HEK293 (cell line): ENCODE measurements around the gene RBM20.

Experiments
- EGR2 ChIP-seq: fragments of 450-650 bp; formaldehyde crosslinking; IDR thresholded peaks from 2 replicates; pipeline ENCODE4 v1.5.1; 2016; ENCODE audit warnings: low read depth, missing biosample characterization, missing genetic modification characterization
- FEZF1 ChIP-seq: fragments of 450-650 bp; formaldehyde crosslinking; IDR thresholded peaks from 2 replicates; pipeline ENCODE4 v1.5.1; 2016; ENCODE audit warnings: missing biosample characterization, missing genetic modification characterization
- GLI2 ChIP-seq: fragments of 450-650 bp; formaldehyde crosslinking; IDR thresholded peaks from 2 replicates; pipeline ENCODE4; 2017; ENCODE audit warnings: missing biosample characterization, missing genetic modification characterization, low read depth, borderline replicate concordance
- KLF1 ChIP-seq: fragments of 450-650 bp; formaldehyde crosslinking; IDR thresholded peaks from 2 replicates; pipeline ENCODE4 v1.5.1; 2016; ENCODE audit warnings: missing biosample characterization, missing genetic modification characterization
- KLF10 ChIP-seq: fragments of 450-650 bp; IDR thresholded peaks from 2 replicates; pipeline ENCODE4 v1.5.1; 2018; ENCODE audit warnings: missing biosample characterization, mild to moderate bottlenecking, missing genetic modification characterization
- PATZ1 ChIP-seq: fragments of 450-650 bp; formaldehyde crosslinking; IDR thresholded peaks from 2 replicates; pipeline ENCODE4 v1.5.1; 2016; ENCODE audit warnings: missing biosample characterization, missing genetic modification characterization
- ZBTB20 ChIP-seq: fragments of 450-650 bp; formaldehyde crosslinking; IDR thresholded peaks from 2 replicates; pipeline ENCODE4 v1.5.1; 2016; ENCODE audit warnings: missing biosample characterization, missing genetic modification characterization
- ZFP41 ChIP-seq: fragments of 450-650 bp; formaldehyde crosslinking; IDR thresholded peaks from 2 replicates; pipeline ENCODE4 v1.5.1; 2016; ENCODE audit warnings: missing biosample characterization, missing genetic modification characterization, borderline replicate concordance
- ZNF169 ChIP-seq: fragments of 450-650 bp; formaldehyde crosslinking; IDR thresholded peaks from 2 replicates; pipeline ENCODE4 v1.5.1; 2016; ENCODE audit warnings: missing biosample characterization, missing genetic modification characterization
- ZNF248 ChIP-seq: fragments of 450-650 bp; formaldehyde crosslinking; IDR thresholded peaks from 2 replicates; pipeline ENCODE4 v1.5.1; 2017; ENCODE audit warnings: missing biosample characterization, missing genetic modification characterization
- ZNF549 ChIP-seq: fragments of 450-650 bp; IDR thresholded peaks from 2 replicates; pipeline ENCODE4 v1.5.1; 2018; ENCODE audit warnings: missing biosample characterization, missing genetic modification characterization, mild to moderate bottlenecking, inconsistent platforms, moderate library complexity
- ZNF561 ChIP-seq: fragments of 450-650 bp; IDR thresholded peaks from 2 replicates; pipeline ENCODE4 v1.5.1; 2018; ENCODE audit warnings: missing biosample characterization, missing genetic modification characterization, borderline replicate concordance
- ZNF600 ChIP-seq: fragments of 450-650 bp; formaldehyde crosslinking; IDR thresholded peaks from 2 replicates; pipeline ENCODE4 v1.5.1; 2016; ENCODE audit warnings: missing biosample characterization, missing genetic modification characterization
- ZNF623 ChIP-seq: fragments of 450-650 bp; formaldehyde crosslinking; IDR thresholded peaks from 2 replicates; pipeline ENCODE4 v1.5.1; 2016; ENCODE audit warnings: missing biosample characterization, missing genetic modification characterization
- ZNF624 ChIP-seq: fragments of 450-650 bp; formaldehyde crosslinking; IDR thresholded peaks from 2 replicates; pipeline ENCODE4 v1.5.1; 2017; ENCODE audit warnings: missing biosample characterization, missing genetic modification characterization
- ZNF660 ChIP-seq: fragments of 450-650 bp; IDR thresholded peaks from 2 replicates; pipeline ENCODE4 v1.5.1; 2018; ENCODE audit warnings: missing biosample characterization, mild to moderate bottlenecking, missing genetic modification characterization
- ZNF670 ChIP-seq: fragments of 450-650 bp; formaldehyde crosslinking; IDR thresholded peaks from 2 replicates; pipeline ENCODE4 v1.5.1; 2016; ENCODE audit warnings: missing biosample characterization, missing genetic modification characterization, low read depth
- ZNF837 ChIP-seq: fragments of 450-650 bp; formaldehyde crosslinking; IDR thresholded peaks from 2 replicates; pipeline ENCODE4 v1.5.1; 2016; ENCODE audit warnings: missing biosample characterization, missing genetic modification characterization
- TF ChIP-seq, protein P1 (sequence below): fragments of 450-650 bp; formaldehyde crosslinking; IDR thresholded peaks from 2 replicates; pipeline ENCODE4 v1.5.1; 2016; ENCODE audit warnings: missing biosample characterization, missing genetic modification characterization
- TF ChIP-seq, protein P2 (sequence below): fragments of 450-650 bp; formaldehyde crosslinking; IDR thresholded peaks from 2 replicates; pipeline ENCODE4 v1.5.1; 2016; ENCODE audit warnings: missing biosample characterization, missing genetic modification characterization
- TF ChIP-seq, protein P3 (sequence below): fragments of 450-650 bp; formaldehyde crosslinking; IDR thresholded peaks from 2 replicates; pipeline ENCODE4 v1.5.1; 2016; ENCODE audit warnings: missing biosample characterization, missing genetic modification characterization, low read depth
- TF ChIP-seq, protein P4 (sequence below): fragments of 450-650 bp; IDR thresholded peaks from 2 replicates; pipeline ENCODE4 v1.5.1; 2018; ENCODE audit warnings: missing biosample characterization, mild to moderate bottlenecking, missing genetic modification characterization
- TF ChIP-seq, protein P5 (sequence below): fragments of 450-650 bp; formaldehyde crosslinking; IDR thresholded peaks from 2 replicates; pipeline ENCODE4 v1.5.1; 2016; ENCODE audit warnings: missing biosample characterization, missing genetic modification characterization
- TF ChIP-seq, protein P6 (sequence below): fragments of 450-650 bp; formaldehyde crosslinking; IDR thresholded peaks from 2 replicates; pipeline ENCODE4 v1.5.1; 2016; ENCODE audit warnings: missing biosample characterization, missing genetic modification characterization
- TF ChIP-seq, protein P7 (sequence below): fragments of 450-650 bp; formaldehyde crosslinking; IDR thresholded peaks from 2 replicates; pipeline ENCODE4 v1.5.1; 2016; ENCODE audit warnings: missing biosample characterization, missing genetic modification characterization

The RBM20 gene

GRCh38 chr10:110629680-110630191 is 14.4 kb upstream of the RBM20 start (continued):
- TF ChIP-seq PATZ1 (tag by site-specific recombination): 0 out of 2 replicates have a peak, but pooled peaks have one; percentile 23
- no peak for TF ChIP-seq KLF1 (tag by site-specific recombination)
- TF ChIP-seq GLI2: peak; percentile 75; the same call in 1 of the 2 replicates
- TF ChIP-seq FEZF1 (tag by site-specific recombination): peak; percentile 96
- TF ChIP-seq, protein P1, sequence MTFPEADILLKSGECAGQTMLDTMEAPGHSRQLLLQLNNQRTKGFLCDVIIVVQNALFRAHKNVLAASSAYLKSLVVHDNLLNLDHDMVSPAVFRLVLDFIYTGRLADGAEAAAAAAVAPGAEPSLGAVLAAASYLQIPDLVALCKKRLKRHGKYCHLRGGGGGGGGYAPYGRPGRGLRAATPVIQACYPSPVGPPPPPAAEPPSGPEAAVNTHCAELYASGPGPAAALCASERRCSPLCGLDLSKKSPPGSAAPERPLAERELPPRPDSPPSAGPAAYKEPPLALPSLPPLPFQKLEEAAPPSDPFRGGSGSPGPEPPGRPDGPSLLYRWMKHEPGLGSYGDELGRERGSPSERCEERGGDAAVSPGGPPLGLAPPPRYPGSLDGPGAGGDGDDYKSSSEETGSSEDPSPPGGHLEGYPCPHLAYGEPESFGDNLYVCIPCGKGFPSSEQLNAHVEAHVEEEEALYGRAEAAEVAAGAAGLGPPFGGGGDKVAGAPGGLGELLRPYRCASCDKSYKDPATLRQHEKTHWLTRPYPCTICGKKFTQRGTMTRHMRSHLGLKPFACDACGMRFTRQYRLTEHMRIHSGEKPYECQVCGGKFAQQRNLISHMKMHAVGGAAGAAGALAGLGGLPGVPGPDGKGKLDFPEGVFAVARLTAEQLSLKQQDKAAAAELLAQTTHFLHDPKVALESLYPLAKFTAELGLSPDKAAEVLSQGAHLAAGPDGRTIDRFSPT: no peak
- TF ChIP-seq, protein P2, sequence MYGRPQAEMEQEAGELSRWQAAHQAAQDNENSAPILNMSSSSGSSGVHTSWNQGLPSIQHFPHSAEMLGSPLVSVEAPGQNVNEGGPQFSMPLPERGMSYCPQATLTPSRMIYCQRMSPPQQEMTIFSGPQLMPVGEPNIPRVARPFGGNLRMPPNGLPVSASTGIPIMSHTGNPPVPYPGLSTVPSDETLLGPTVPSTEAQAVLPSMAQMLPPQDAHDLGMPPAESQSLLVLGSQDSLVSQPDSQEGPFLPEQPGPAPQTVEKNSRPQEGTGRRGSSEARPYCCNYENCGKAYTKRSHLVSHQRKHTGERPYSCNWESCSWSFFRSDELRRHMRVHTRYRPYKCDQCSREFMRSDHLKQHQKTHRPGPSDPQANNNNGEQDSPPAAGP: peak; percentile 73; the same call in 1 of the 2 replicates
- no peak; the same call in 1 of the 2 replicates for TF ChIP-seq ZBTB20 (tag by site-specific recombination)
- TF ChIP-seq, protein P3, sequence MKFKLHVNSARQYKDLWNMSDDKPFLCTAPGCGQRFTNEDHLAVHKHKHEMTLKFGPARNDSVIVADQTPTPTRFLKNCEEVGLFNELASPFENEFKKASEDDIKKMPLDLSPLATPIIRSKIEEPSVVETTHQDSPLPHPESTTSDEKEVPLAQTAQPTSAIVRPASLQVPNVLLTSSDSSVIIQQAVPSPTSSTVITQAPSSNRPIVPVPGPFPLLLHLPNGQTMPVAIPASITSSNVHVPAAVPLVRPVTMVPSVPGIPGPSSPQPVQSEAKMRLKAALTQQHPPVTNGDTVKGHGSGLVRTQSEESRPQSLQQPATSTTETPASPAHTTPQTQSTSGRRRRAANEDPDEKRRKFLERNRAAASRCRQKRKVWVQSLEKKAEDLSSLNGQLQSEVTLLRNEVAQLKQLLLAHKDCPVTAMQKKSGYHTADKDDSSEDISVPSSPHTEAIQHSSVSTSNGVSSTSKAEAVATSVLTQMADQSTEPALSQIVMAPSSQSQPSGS (tag by site-specific recombination): no peak
- peak; percentile 86 for TF ChIP-seq ZNF561 (tag by site-specific recombination)
- TF ChIP-seq ZNF837 (tag by site-specific recombination): no peak
- peak; percentile 59; the same call in 1 of the 2 replicates for TF ChIP-seq KLF10 (tag by site-specific recombination)
- TF ChIP-seq, protein P4, sequence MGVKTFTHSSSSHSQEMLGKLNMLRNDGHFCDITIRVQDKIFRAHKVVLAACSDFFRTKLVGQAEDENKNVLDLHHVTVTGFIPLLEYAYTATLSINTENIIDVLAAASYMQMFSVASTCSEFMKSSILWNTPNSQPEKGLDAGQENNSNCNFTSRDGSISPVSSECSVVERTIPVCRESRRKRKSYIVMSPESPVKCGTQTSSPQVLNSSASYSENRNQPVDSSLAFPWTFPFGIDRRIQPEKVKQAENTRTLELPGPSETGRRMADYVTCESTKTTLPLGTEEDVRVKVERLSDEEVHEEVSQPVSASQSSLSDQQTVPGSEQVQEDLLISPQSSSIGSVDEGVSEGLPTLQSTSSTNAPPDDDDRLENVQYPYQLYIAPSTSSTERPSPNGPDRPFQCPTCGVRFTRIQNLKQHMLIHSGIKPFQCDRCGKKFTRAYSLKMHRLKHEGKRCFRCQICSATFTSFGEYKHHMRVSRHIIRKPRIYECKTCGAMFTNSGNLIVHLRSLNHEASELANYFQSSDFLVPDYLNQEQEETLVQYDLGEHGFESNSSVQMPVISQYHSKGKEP: peak; percentile 99
- TF ChIP-seq ZNF248 (tag by site-specific recombination): no peak
- TF ChIP-seq, protein P5, sequence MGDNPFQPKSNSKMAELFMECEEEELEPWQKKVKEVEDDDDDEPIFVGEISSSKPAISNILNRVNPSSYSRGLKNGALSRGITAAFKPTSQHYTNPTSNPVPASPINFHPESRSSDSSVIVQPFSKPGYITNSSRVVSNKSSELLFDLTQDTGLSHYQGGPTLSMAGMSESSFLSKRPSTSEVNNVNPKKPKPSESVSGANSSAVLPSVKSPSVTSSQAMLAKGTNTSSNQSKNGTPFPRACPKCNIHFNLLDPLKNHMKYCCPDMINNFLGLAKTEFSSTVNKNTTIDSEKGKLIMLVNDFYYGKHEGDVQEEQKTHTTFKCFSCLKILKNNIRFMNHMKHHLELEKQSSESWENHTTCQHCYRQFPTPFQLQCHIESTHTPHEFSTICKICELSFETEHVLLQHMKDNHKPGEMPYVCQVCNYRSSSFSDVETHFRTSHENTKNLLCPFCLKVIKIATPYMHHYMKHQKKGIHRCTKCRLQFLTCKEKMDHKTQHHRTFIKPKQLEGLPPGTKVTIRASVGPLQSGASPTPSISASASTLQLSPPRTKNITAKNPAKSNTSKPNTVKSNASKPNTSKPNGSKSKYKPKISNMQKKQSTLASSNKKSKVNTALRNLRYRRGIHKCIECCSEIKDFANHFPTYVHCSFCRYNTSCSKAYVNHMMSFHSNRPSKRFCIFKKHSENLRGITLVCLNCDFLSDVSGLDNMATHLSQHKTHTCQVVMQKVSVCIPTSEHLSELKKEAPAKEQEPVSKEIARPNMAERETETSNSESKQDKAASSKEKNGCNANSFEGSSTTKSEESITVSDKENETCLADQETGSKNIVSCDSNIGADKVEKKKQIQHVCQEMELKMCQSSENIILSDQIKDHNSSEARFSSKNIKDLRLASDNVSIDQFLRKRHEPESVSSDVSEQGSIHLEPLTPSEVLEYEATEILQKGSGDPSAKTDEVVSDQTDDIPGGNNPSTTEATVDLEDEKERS (tag by site-specific recombination): no peak
- no peak for TF ChIP-seq ZNF624
- no peak for TF ChIP-seq ZNF549 (tag by site-specific recombination)
- peak; percentile 70 for TF ChIP-seq ZNF600 (tag by site-specific recombination)
- no peak for TF ChIP-seq ZFP41 (tag by site-specific recombination)
- TF ChIP-seq, protein P6, sequence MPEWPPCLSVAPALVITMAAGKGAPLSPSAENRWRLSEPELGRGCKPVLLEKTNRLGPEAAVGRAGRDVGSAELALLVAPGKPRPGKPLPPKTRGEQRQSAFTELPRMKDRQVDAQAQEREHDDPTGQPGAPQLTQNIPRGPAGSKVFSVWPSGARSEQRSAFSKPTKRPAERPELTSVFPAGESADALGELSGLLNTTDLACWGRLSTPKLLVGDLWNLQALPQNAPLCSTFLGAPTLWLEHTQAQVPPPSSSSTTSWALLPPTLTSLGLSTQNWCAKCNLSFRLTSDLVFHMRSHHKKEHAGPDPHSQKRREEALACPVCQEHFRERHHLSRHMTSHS: no peak
- no peak for TF ChIP-seq ZNF660 (tag by site-specific recombination)
- TF ChIP-seq ZNF623 (tag by site-specific recombination): no peak
- TF ChIP-seq EGR2 (tag by site-specific recombination): peak; percentile 7; the same call in 1 of the 2 replicates
- TF ChIP-seq ZNF670 (tag by site-specific recombination): no peak
- TF ChIP-seq, protein P7, sequence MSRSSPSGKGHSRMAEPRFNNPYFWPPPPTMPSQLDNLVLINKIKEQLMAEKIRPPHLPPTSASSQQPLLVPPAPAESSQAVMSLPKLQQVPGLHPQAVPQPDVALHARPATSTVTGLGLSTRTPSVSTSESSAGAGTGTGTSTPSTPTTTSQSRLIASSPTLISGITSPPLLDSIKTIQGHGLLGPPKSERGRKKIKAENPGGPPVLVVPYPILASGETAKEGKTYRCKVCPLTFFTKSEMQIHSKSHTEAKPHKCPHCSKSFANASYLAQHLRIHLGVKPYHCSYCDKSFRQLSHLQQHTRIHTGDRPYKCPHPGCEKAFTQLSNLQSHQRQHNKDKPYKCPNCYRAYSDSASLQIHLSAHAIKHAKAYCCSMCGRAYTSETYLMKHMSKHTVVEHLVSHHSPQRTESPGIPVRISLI (tag by site-specific recombination): peak; percentile 55; the same call in 1 of the 2 replicates
- TF ChIP-seq ZNF169 (tag by site-specific recombination): no peak
